ENCODE data around the gene ITK.
A peak's percentile ranks its signal among the peaks of the same experiment; 100 is the strongest.

ITK gene

GRCh38 chr5:157265714-157266285 is 85.2 kb downstream of the ITK start, which contains the start of gene CYFIP2:
CYFIP2 (plus strand) TSS chr5:157266123; CDS start chr5:157285362, 19,239 bp downstream.
- peak; percentile 43 for DNase-seq (ENCODE audit: low read depth)
- TF ChIP-seq CTCF (IDR thresholded peaks at IDR 0.05; ENCODE audit: insufficient read depth, low read depth, low read length, missing control alignments) = no peak
- H3K4me3 ChIP-seq (ENCODE audit: low read length) = peak within 1 kb of the TSS; percentile 53

DNA sequence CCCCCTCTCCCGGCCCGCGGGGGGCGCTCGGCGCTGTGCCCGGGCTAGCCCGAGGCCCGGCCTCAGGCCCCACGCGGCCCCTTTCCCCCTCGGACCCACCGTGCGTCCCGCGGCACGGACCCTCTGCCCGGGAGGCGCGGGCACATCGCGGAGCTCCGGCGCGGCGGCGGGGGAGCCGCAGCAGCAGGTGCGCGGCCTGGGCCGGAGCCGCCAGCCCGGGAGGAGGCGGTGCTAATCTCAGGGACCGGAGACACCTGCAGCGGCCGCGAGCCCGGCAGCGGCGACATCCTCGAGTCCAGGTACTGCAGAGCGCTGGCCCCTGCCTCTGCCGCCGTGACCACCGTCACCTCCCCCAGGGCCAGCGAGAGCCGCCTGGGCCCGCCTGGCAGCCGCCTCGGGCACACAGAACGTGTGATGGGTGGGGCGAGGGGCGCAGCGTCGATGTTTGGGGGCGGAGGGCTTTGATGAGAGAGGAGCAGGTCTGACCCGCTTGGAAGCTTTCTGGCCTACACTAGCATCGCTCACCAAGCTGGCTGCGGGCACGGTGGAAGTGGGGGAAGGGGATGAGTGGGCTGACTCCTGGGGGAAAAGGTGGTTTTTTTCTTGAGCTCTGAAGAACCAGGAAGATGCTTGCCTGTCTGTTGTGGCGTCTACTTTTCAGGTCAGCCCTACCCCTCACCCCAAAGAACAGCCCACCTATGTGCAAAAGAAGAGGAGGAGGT is 85.8 kb downstream of the ITK start:
- no peak for DNase-seq (ENCODE audit: low read depth)
- peak overlapping the region; percentile 43 for H3K4me3 ChIP-seq (ENCODE audit: low read length)

GRCh38 chr5:157267025-157267424 is 86.4 kb downstream of the ITK start:
- no peak for DNase-seq (ENCODE audit: low read depth)
- no peak for TF ChIP-seq CTCF (IDR thresholded peaks at IDR 0.05; ENCODE audit: insufficient read depth, low read depth, low read length, missing control alignments)
- H3K4me3 ChIP-seq (ENCODE audit: low read length) = peak overlapping the region; percentile 43

More for the DNA sequence above, 85.8 kb downstream of the ITK start:
- no peak for TF ChIP-seq CTCF (IDR thresholded peaks at IDR 0.05; ENCODE audit: insufficient read depth, low read depth, low read length, missing control alignments)

DNA sequence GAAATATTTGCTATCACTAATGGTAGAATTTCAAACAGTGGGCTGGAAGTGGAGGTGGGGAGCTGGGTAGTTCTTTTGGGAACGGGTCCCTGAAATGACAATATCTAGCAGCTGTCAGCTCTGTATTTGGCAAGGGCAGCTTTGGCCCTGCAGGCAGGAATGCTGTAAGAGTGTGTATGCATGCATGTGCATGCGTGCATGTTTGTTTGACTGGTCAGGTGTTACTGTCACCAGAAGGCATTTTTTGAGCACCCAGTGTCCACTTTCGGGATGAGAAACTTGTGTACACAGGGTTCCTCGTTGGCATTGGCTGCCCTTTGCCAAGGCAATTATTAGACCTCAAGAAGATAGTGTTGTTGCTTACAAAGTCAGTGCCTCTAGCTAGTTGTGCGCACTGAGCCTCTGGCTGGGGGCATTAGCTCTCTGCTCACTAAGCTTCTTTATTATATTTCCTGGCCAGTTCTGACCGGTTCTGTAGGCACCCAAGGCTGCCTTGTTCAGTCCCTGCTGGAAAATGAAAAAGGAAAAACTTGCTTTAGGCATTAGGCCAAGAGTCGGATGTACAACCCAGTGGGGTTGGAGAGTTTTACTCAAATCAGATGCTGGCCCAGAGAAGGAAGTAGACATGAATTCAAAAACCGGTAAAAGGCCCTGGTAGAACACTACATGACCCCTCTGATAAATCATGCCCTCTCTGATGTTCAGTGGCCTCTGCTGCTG is 87.3 kb downstream of the ITK start:
- peak; percentile 54 for TF ChIP-seq CTCF (IDR thresholded peaks at IDR 0.05; ENCODE audit: insufficient read depth, low read depth, low read length, missing control alignments)
- H3K4me3 ChIP-seq (ENCODE audit: low read length) = no peak overlapping the region
- DNase-seq (ENCODE audit: low read depth) = peak; percentile 84

DNA sequence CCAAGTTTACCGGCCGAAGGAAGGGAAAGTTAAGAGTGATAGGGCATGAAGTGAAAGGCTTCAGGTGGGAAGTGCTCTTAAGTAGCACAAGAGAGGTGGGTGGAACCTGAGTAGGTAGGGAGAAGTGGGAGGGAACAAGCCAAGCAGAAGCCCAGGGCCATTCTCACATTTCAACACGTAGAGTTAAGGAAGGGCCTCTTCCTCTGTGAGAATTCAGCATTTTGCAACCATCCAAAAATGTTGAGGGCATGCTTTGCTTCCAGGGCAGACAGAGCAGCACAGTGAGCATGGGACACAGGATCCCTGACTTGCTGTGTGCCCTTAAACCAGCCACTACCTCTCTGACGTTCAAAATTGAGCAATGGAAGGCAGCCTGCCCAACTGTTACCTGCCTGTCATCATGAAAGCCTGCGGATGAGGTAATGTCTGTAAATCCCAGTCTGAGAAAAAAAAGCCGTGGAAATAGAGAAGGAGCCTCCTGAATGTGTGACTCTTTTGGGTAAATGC is 88.6 kb downstream of the ITK start:
- no peak overlapping the region for H3K4me3 ChIP-seq (ENCODE audit: low read length)
- no peak for TF ChIP-seq CTCF (IDR thresholded peaks at IDR 0.05; ENCODE audit: insufficient read depth, low read depth, low read length, missing control alignments)

GRCh38 chr5:157269761-157270272 is 89.2 kb downstream of the ITK start:
- TF ChIP-seq CTCF (IDR thresholded peaks at IDR 0.05; ENCODE audit: insufficient read depth, low read depth, low read length, missing control alignments) = no peak
- DNase-seq (ENCODE audit: low read depth) = peak; percentile 19
- H3K4me3 ChIP-seq (ENCODE audit: low read length) = no peak overlapping the region

More for the DNA sequence above, 88.6 kb downstream of the ITK start:
- peak; percentile 93 for DNase-seq (ENCODE audit: low read depth)

Data from epithelial cell of esophagus (primary cell).